B cell (primary cell): Measurements from ENCODE around the gene ALPL. TPM values are rescaled to one million over a fixed set of nuclear protein-coding genes. Genes with fewer than 3 reads are reported as not detected.

Source experiments
- ATAC-seq: fragments of 200-7000 bp; cut with Tn5 transposase; one replicate; pipeline ENCODE4 v1.10.0; 2021; ENCODE audit warnings: low read depth, mild to moderate bottlenecking, moderate number of reproducible peaks, moderate library complexity
- CTCF ChIA-PET: fragments of 350-600 bp; sonication (Branson Sonifier 250); formaldehyde crosslinking; loops from one replicate; lab custom pipeline; 2021; ENCODE audit warnings: antibody characterized with exemption, inconsistent platforms; lab: Charles Lee
- POLR2A ChIA-PET: fragments of 350-600 bp; sonication (Branson Sonifier 250); formaldehyde crosslinking; loops from one replicate; lab custom pipeline; 2021; ENCODE audit warnings: antibody characterized with exemption; lab: Charles Lee
- DNase-seq: peaks from one replicate; pipeline ENCODE4 v3.0.0; 2013
- H2AFZ ChIP-seq: 2 replicates; pipeline ENCODE4 v1.6.1; 2012; ENCODE audit warnings: mild to moderate bottlenecking, low read depth, low read length; ENCODE audit not compliant: insufficient read depth, poor library complexity, severe bottlenecking
- H3K27ac ChIP-seq, 2 donors: 1 replicate in 1 of 2; 2 replicates in 1 of 2; pipeline ENCODE4 v1.5.1; 2012 to 2013; ENCODE audit warnings: low read length in 2 of 2, mild to moderate bottlenecking in 2 of 2, moderate library complexity in 1 of 2
- H3K27me3 ChIP-seq, 4 experiments: fragments of 200-600 bp in 1 of 4; sonication (generic) in 1 of 4; replicated peaks in 1 of 4; 1 replicate in 2 of 4; 2 replicates in 2 of 4; pipeline versions ENCODE4 v1.6.1 to v1.7.0; 2013 to 2016; ENCODE audit warnings: low read length in 3 of 4, mild to moderate bottlenecking in 2 of 4, mixed read lengths in 1 of 4, moderate library complexity in 1 of 4; ENCODE audit not compliant: insufficient read depth in 4 of 4, control insufficient read depth in 3 of 4; ENCODE audit errors: control extremely low read depth in 1 of 4
- H3K36me3 ChIP-seq, 2 experiments: replicated peaks in 1 of 2; 1 replicate in 1 of 2; 2 replicates in 1 of 2; pipeline versions ENCODE4 v1.6.1 to v1.7.1; 2013; ENCODE audit warnings: low read length in 1 of 2; ENCODE audit not compliant: insufficient read depth in 2 of 2, control insufficient read depth in 1 of 2; ENCODE audit errors: control extremely low read depth in 1 of 2, extremely low read depth in 1 of 2
- H3K4me1 ChIP-seq, 2 donors: fragments of 200-600 bp in 1 of 2; sonication (generic) in 1 of 2; 1 replicate in 1 of 2; 2 replicates in 1 of 2; pipeline versions ENCODE4 v1.5.1 to v1.6.1; 2013 to 2017; ENCODE audit warnings: low read length in 2 of 2; ENCODE audit not compliant: control insufficient read depth in 2 of 2, insufficient read depth in 2 of 2
- H3K4me2 ChIP-seq: replicated peaks from 2 replicates; pipeline ENCODE3; 2012; ENCODE audit warnings: mild to moderate bottlenecking, low read depth, low read length; ENCODE audit not compliant: poor library complexity, severe bottlenecking
- H3K4me3 ChIP-seq, 5 experiments: fragments of 200-600 bp in 1 of 5; sonication (generic) in 1 of 5; 1 replicate in 3 of 5; 2 replicates in 2 of 5; pipeline versions ENCODE4 v1.5.1 to v1.7.0; 2011 to 2016; ENCODE audit warnings: low read length in 4 of 5, mild to moderate bottlenecking in 4 of 5, low read depth in 2 of 5, control low read depth in 1 of 5, moderate library complexity in 1 of 5; ENCODE audit not compliant: insufficient read depth in 1 of 5; ENCODE audit errors: control extremely low read depth in 1 of 5, extremely low read depth in 1 of 5
- H3K79me2 ChIP-seq: fragments of 200-600 bp; sonication (generic); one replicate; pipeline ENCODE4 v1.6.0; 2016; ENCODE audit warnings: low read length; ENCODE audit not compliant: control insufficient read depth, insufficient read depth
- H3K9ac ChIP-seq: fragments of 200-600 bp; sonication (generic); 2 replicates; pipeline ENCODE4 v1.6.1; 2017; ENCODE audit warnings: mild to moderate bottlenecking, low read length, moderate library complexity
- H3K9me3 ChIP-seq, 3 donors: one replicate each; pipeline versions ENCODE4 v1.6.1 to v1.7.1; 2013; ENCODE audit warnings: low read length in 2 of 3; ENCODE audit not compliant: control insufficient read depth in 2 of 3, insufficient read depth in 1 of 3; ENCODE audit errors: control extremely low read depth in 1 of 3
- H4K20me1 ChIP-seq: 2 replicates; pipeline ENCODE4 v1.6.0; 2012; ENCODE audit warnings: mild to moderate bottlenecking, low read length; ENCODE audit not compliant: insufficient read depth, control insufficient read depth, poor library complexity, severe bottlenecking
- H3K27ac Mint-ChIP-seq: one replicate; pipeline ENCODE4 v1.8.0; 2021; ENCODE audit warnings: mixed read lengths
- H3K27me3 Mint-ChIP-seq: one replicate; pipeline ENCODE4 v1.8.0; 2021; ENCODE audit warnings: mixed read lengths
- H3K4me1 Mint-ChIP-seq: one replicate; pipeline ENCODE4 v1.8.0; 2021; ENCODE audit warnings: mixed read lengths
- H3K4me3 Mint-ChIP-seq: one replicate; pipeline ENCODE4 v1.8.0; 2021; ENCODE audit warnings: mixed read lengths
- H3K9me3 Mint-ChIP-seq: one replicate; pipeline ENCODE4 v1.8.0; 2022; ENCODE audit warnings: mixed read lengths; ENCODE audit not compliant: insufficient read depth
- CTCF ChIP-seq: fragments of 200-600 bp; IDR thresholded peaks from one replicate; pipeline ENCODE4 v1.8.0; 2022; ENCODE audit warnings: antibody characterized with exemption, mild to moderate bottlenecking
- EZH2 ChIP-seq: IDR thresholded peaks from 2 replicates; pipeline ENCODE4 v1.6.1; 2012; ENCODE audit warnings: borderline replicate concordance, low read depth, mild to moderate bottlenecking, moderate library complexity, low read length; ENCODE audit not compliant: insufficient read depth, poor library complexity, severe bottlenecking
- WGBS: methylation state at CpG from one replicate; pipeline ENCODE4 v1.1.5; 2013; ENCODE audit warnings: missing lambda C conversion rate; ENCODE audit not compliant: insufficient coverage; 5-methylcytosine and 5-hydroxymethylcytosine counted together
- intact Hi-C: fragments of 100-400 bp; cut with micrococcal nuclease; formaldehyde crosslinking; loops from one replicate; pipeline ENCODE4 v1.10.0; 2022
- polyA plus RNA-seq: library from polyadenylated mRNA; depleted of rRNA; stranded (reverse); fragments of >200 nt; gene quantifications from 2 replicates; pipeline ENCODE4 v1.2.3, GENCODE V29; 2012
- total RNA-seq, 2 donors: library from RNA; stranded (reverse); fragments of 120-200 nt in 1 of 2; gene quantifications; 1 replicate in 1 of 2; 2 replicates in 1 of 2; pipeline versions ENCODE4 v1.2.3 to v1.2.4, GENCODE V29; 2013 to 2022

Gene ALPL
- total and polyA plus RNA-seq, 2 donors (not counting 1 experiment from before 2014, with no cell fraction given), result 1.6 to 12.2 TPM

GRCh38 chr1:21572221-21572620 is 63.0 kb downstream of the ALPL start:
- Mint-ChIP-seq H3K4me3 (no peak overlapping the region), H3K27ac (no peak overlapping the region), H3K9me3 (no peaks in the 10 kb centered on the region), H3K27me3 (peaks cover 9% of the 10 kb centered on the region), H3K4me1 (peaks cover 1% of the 10 kb centered on the region)
- DNase-seq (no peak), ATAC-seq (no peak)
- intact Hi-C loops, result no loop called here
- peaks cover 0 to 7% (median 0%) of the 10 kb centered on the region in 3 donors for H3K9me3 ChIP-seq
- TF ChIP-seq EZH2 (no peak), CTCF (no peak)
- 98% methylated on average over 4 of the region's 6 CpGs for WGBS
- peaks cover 0 to 20% (median 6%) of the 10 kb centered on the region in 4 experiments for H3K27me3 ChIP-seq
- H2AFZ ChIP-seq, result no peak overlapping the region
- POLR2A ChIA-PET, result no interaction called here
- H3K4me2 ChIP-seq, result no peak overlapping the region
- H3K27ac ChIP-seq, result no peak overlapping the region
- no peaks in the 10 kb centered on the region for H3K79me2 ChIP-seq
- no peak overlapping the region for H3K9ac ChIP-seq
- no peaks in the 10 kb centered on the region for H4K20me1 ChIP-seq
- no peaks in the 10 kb centered on the region for H3K4me1 ChIP-seq
- H3K4me3 ChIP-seq, result no peak overlapping the region
- CTCF ChIA-PET, result interaction anchor here (1.4 kb wide), 1 partner anchor 63 kb away, joined by 3 read pairs; the partner anchor contains the start of gene ALPL
- no peaks in the 10 kb centered on the region for H3K36me3 ChIP-seq

- Mint-ChIP-seq H3K27me3 (peaks cover 9% of the 10 kb centered on the region), H3K9me3 (no peaks in the 10 kb centered on the region), H3K27ac (no peak overlapping the region), H3K4me3 (no peak overlapping the region), H3K4me1 (peaks cover 1% of the 10 kb centered on the region)
- Histone ChIP-seq H3K79me2 (no peaks in the 10 kb centered on the region), H3K9me3 (peaks cover 0 to 7% (median 0%) of the 10 kb centered on the region in 3 donors), H3K9ac (no peak overlapping the region), H3K27ac (no peak overlapping the region), H3K36me3 (no peaks in the 10 kb centered on the region), H3K4me2 (no peak overlapping the region), H4K20me1 (no peaks in the 10 kb centered on the region), H3K4me3 (no peak overlapping the region), H3K27me3 (peaks cover 0 to 20% (median 6%) of the 10 kb centered on the region in 4 experiments), H3K4me1 (no peaks in the 10 kb centered on the region), H2AFZ (no peak overlapping the region)
- TF ChIP-seq EZH2 (no peak), CTCF (no peak)
- intact Hi-C loops, result no loop called here
- CTCF ChIA-PET, result interaction anchor here (1.0 to 1.4 kb wide), 3 partner anchors 64 to 341 kb away, joined by 3 to 5 read pairs (median 3); partner anchors contain the start of gene ALPL
- POLR2A ChIA-PET, result no interaction called here
- ATAC-seq (no peak), DNase-seq (no peak)
- WGBS, result 92% methylated on average over 9 of the region's 13 CpGs
Measured at GRCh38 chr1:21572735-21573277, 63.6 kb downstream of the ALPL start.
